ENCODE measurements around the gene NFX1. TPM values are rescaled to one million over a fixed set of nuclear protein-coding genes. Genes with fewer than 3 reads are reported as not detected.
A peak's percentile ranks its signal among the peaks of the same experiment; 100 is the strongest.

Gene NFX1
- total RNA-seq, 1 donor from 2014 or later, result 27.8 TPM

DNA sequence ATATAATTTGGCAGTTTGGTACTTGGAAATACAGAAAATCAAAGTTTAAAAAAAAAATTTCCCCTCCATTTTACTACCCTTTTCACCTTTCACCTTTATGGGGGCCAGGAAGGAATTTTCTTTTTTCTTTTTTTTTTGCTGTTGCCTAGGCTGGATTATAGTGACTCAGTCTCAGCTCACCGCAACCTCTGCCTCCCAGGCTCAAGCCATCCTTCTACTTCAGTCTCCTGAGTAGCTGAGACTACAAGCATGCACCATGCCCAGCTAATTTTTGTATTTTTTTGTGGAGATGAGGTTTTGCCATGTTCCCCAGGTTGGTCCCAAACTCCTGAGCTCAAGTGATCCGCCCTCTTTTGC is 16.4 kb upstream of the NFX1 start:
- TF ChIP-seq, protein P1, sequence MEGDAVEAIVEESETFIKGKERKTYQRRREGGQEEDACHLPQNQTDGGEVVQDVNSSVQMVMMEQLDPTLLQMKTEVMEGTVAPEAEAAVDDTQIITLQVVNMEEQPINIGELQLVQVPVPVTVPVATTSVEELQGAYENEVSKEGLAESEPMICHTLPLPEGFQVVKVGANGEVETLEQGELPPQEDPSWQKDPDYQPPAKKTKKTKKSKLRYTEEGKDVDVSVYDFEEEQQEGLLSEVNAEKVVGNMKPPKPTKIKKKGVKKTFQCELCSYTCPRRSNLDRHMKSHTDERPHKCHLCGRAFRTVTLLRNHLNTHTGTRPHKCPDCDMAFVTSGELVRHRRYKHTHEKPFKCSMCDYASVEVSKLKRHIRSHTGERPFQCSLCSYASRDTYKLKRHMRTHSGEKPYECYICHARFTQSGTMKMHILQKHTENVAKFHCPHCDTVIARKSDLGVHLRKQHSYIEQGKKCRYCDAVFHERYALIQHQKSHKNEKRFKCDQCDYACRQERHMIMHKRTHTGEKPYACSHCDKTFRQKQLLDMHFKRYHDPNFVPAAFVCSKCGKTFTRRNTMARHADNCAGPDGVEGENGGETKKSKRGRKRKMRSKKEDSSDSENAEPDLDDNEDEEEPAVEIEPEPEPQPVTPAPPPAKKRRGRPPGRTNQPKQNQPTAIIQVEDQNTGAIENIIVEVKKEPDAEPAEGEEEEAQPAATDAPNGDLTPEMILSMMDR (IDR thresholded peaks at IDR 0.05; ENCODE audit: insufficient read depth, low read depth, low read length), result no peak
- no peak for TF ChIP-seq EZH2 (IDR thresholded peaks at IDR 0.05; ENCODE audit: insufficient read depth, low read length)
- Histone ChIP-seq H3K9ac (ENCODE audit: low read length) (no peak overlapping the region), H3K4me1 (ENCODE audit: insufficient read depth, low read length) (peaks cover 8% of the 10 kb centered on the region), H3K9me3 (ENCODE audit: insufficient read depth, low read depth, low read length) (no peaks in the 10 kb centered on the region), H2AFZ (ENCODE audit: low read depth, low read length) (no peak overlapping the region), H3K4me3 (ENCODE audit: insufficient read depth, low read depth, low read length) (no peak overlapping the region), H3K79me2 (ENCODE audit: insufficient read depth, low read length) (peaks cover 6% of the 10 kb centered on the region), H3K27me3 (ENCODE audit: insufficient read depth, low read length) (no peaks in the 10 kb centered on the region), H3K36me3 (ENCODE audit: insufficient read depth, low read length) (peaks cover 57% of the 10 kb centered on the region), H3K27ac (ENCODE audit: low read depth, low read length) (peak overlapping the region; percentile 8), H4K20me1 (ENCODE audit: insufficient read depth, low read length) (peaks cover 6% of the 10 kb centered on the region), H3K4me2 (ENCODE audit: low read length) (peak overlapping the region; percentile 60)
- no peak overlapping the region for H3K27ac Mint-ChIP-seq (ENCODE audit: unreplicated experiment)
- no peak for FAIRE-seq
- no peak overlapping the region for H3K4me3 Mint-ChIP-seq (ENCODE audit: unreplicated experiment)
- no peaks in the 10 kb centered on the region for H3K9me3 Mint-ChIP-seq (ENCODE audit: unreplicated experiment)
- DNase-seq (ENCODE audit: low read depth), result peak; percentile 28
- H3K27me3 Mint-ChIP-seq (ENCODE audit: low read depth, unreplicated experiment), result no peaks in the 10 kb centered on the region
- peaks cover 7% of the 10 kb centered on the region for H3K4me1 Mint-ChIP-seq (ENCODE audit: low read depth, unreplicated experiment)
- H3K36me3 Mint-ChIP-seq (ENCODE audit: low read depth, unreplicated experiment), result peaks cover 12% of the 10 kb centered on the region

DNA sequence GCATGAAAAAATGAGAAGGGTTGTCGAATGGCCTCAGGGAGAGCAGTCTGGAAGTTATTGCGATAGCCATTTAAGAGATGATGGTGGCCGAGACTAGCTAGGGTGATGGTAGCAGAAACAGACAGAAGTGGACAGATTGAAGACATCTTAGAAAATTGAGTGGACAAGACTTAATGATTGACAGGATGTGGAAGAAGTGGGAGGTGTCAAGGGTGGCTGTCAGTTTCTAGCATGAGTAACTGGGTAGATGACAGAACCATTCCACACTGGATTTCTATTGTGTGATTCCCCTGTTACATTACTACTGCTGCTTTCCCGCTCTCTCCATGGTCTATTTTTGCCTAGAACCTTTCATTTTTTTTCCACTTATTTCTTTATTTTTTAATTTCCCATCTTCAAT is 12.8 kb upstream of the NFX1 start:
- TF ChIP-seq, protein P1 (IDR thresholded peaks at IDR 0.05; ENCODE audit: insufficient read depth, low read depth, low read length), result no peak
- no peak for TF ChIP-seq EZH2 (IDR thresholded peaks at IDR 0.05; ENCODE audit: insufficient read depth, low read length)
- FAIRE-seq (no peak), DNase-seq (ENCODE audit: low read depth) (no peak)
- H2AFZ ChIP-seq (ENCODE audit: low read depth, low read length), result no peak overlapping the region
- no peak overlapping the region for H3K4me3 ChIP-seq (ENCODE audit: insufficient read depth, low read depth, low read length)
- peaks cover 6% of the 10 kb centered on the region for H3K79me2 ChIP-seq (ENCODE audit: insufficient read depth, low read length)
- no peaks in the 10 kb centered on the region for H3K27me3 Mint-ChIP-seq (ENCODE audit: low read depth, unreplicated experiment)
- H3K27ac Mint-ChIP-seq (ENCODE audit: unreplicated experiment), result no peak overlapping the region
- no peaks in the 10 kb centered on the region for H3K9me3 ChIP-seq (ENCODE audit: insufficient read depth, low read depth, low read length)
- no peaks in the 10 kb centered on the region for H3K27me3 ChIP-seq (ENCODE audit: insufficient read depth, low read length)
- H4K20me1 ChIP-seq (ENCODE audit: insufficient read depth, low read length), result peaks cover 6% of the 10 kb centered on the region
- no peak overlapping the region for H3K4me2 ChIP-seq (ENCODE audit: low read length)
- no peak overlapping the region for H3K27ac ChIP-seq (ENCODE audit: low read depth, low read length)
- H3K36me3 Mint-ChIP-seq (ENCODE audit: low read depth, unreplicated experiment), result peaks cover 15% of the 10 kb centered on the region
- peaks cover 8% of the 10 kb centered on the region for H3K4me1 ChIP-seq (ENCODE audit: insufficient read depth, low read length)
- H3K4me3 Mint-ChIP-seq (ENCODE audit: unreplicated experiment), result no peak overlapping the region
- H3K4me1 Mint-ChIP-seq (ENCODE audit: low read depth, unreplicated experiment), result peaks cover 7% of the 10 kb centered on the region
- no peaks in the 10 kb centered on the region for H3K9me3 Mint-ChIP-seq (ENCODE audit: unreplicated experiment)
- H3K36me3 ChIP-seq (ENCODE audit: insufficient read depth, low read length), result peaks cover 65% of the 10 kb centered on the region
- no peak overlapping the region for H3K9ac ChIP-seq (ENCODE audit: low read length)

DNA sequence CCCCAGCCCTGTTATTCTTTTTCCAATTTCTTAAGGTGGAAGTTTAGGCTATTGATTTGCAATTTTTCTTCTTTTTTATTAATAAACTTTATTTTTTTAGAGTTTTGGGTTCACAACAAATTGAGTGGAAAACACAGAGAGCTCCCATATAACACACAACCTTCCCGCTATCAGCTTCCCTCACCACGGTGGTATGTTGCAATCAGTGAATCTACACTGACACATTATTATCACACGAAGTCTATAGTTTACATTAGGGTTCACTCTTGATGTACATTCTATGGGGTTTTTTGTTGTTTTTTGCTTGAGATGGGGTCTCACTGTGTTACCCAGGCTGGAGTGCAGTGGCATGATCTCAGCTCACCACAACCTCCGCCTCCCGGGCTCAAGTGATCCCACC is 4.8 kb upstream of the NFX1 start:
- H3K79me2 ChIP-seq (ENCODE audit: insufficient read depth, low read length), result peaks cover 1% of the 10 kb centered on the region
- Mint-ChIP-seq H3K4me1 (ENCODE audit: low read depth, unreplicated experiment) (no peaks in the 10 kb centered on the region), H3K9me3 (ENCODE audit: unreplicated experiment) (no peaks in the 10 kb centered on the region), H3K27ac (ENCODE audit: unreplicated experiment) (no peak overlapping the region), H3K27me3 (ENCODE audit: low read depth, unreplicated experiment) (no peaks in the 10 kb centered on the region), H3K4me3 (ENCODE audit: unreplicated experiment) (no peak overlapping the region), H3K36me3 (ENCODE audit: low read depth, unreplicated experiment) (peaks cover 7% of the 10 kb centered on the region)
- no peak overlapping the region for H3K4me3 ChIP-seq (ENCODE audit: insufficient read depth, low read depth, low read length)
- no peak overlapping the region for H3K9ac ChIP-seq (ENCODE audit: low read length)
- FAIRE-seq (no peak), DNase-seq (ENCODE audit: low read depth) (no peak)
- no peak overlapping the region for H3K27ac ChIP-seq (ENCODE audit: low read depth, low read length)
- no peaks in the 10 kb centered on the region for H3K9me3 ChIP-seq (ENCODE audit: insufficient read depth, low read depth, low read length)
- no peak overlapping the region for H2AFZ ChIP-seq (ENCODE audit: low read depth, low read length)
- no peak overlapping the region for H3K4me2 ChIP-seq (ENCODE audit: low read length)
- H3K27me3 ChIP-seq (ENCODE audit: insufficient read depth, low read length), result no peaks in the 10 kb centered on the region
- H3K36me3 ChIP-seq (ENCODE audit: insufficient read depth, low read length), result peaks cover 16% of the 10 kb centered on the region
- no peaks in the 10 kb centered on the region for H4K20me1 ChIP-seq (ENCODE audit: insufficient read depth, low read length)
- H3K4me1 ChIP-seq (ENCODE audit: insufficient read depth, low read length), result peaks cover 3% of the 10 kb centered on the region
- TF ChIP-seq EZH2 (IDR thresholded peaks at IDR 0.05; ENCODE audit: insufficient read depth, low read length), result no peak
- TF ChIP-seq, protein P1 (IDR thresholded peaks at IDR 0.05; ENCODE audit: insufficient read depth, low read depth, low read length), result no peak
